HG03060 (cell line): Measurements from ENCODE around the gene CD300LG.

Experiments used
- ATAC-seq: cut with Tn5 transposase; IDR thresholded peaks from one replicate; pipeline ENCODE4 v1.9.1; 2021; ENCODE audit warnings: low read depth, moderate number of reproducible peaks; ENCODE audit not compliant: unreplicated experiment

CD300LG gene

DNA sequence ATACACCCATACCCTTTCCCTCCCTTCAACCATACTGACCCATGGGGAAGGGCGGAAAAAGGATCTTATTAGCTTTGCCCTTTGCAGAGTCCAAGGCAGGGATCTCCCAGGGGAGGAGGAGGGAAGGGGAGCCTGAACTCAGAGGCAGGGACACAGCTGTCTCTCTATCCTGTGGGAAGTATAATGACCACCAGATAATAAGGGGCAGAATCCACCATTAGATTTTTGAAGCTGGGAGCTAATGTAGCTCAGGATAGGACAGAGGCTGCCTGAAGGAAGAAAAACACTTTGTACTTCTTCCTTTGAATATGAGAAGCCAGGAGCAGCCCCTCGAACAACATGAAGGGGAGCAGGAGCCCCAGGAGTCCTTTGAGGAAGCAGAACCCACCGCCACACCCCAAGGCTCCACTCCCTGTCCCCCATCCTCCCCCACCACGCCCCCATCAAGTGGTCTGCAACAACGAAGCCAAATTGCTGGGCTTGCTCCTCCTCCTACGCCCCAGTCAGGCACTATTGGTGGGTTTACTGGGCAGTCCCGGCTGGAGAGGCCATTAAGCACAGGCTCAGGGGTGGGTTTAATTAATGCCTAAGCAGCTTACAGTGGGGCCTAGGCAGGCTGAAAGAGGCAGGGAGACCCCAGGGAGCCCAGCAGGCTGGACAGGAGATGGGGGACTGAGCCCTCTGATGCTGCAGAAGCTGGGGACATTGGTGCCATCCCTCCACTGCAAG, 55.0 kb downstream of the CD300LG start:
- no peak for ATAC-seq

DNA sequence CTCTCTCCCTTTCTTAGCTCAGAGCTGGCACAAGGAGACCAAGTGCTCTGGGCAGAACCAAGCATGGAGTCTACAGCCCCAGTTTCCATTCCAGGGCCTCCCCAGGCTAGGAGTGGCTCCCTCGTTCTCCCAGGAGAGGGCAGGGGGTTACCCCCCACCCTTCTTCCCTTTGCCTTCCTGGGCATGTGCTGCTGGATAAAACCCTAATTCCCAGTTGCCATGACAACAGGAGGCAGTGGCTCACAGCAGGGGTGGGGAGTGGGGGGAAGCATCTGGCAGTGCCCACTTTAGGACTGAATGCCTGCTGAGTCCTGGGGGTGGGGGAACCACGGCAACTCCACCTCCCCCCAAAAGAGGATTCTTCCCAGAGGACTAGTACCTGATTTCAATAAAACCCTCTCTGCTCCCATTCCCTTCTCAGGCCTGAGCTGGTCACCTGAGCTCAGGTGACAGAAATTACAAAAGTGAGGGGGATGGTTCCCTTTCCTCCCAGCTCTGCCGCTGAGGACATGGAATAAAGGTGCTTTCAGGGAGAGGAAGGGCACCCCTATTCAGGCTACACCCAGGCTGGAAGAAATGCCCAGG, 58.5 kb downstream of the CD300LG start:
- ATAC-seq = no peak

DNA sequence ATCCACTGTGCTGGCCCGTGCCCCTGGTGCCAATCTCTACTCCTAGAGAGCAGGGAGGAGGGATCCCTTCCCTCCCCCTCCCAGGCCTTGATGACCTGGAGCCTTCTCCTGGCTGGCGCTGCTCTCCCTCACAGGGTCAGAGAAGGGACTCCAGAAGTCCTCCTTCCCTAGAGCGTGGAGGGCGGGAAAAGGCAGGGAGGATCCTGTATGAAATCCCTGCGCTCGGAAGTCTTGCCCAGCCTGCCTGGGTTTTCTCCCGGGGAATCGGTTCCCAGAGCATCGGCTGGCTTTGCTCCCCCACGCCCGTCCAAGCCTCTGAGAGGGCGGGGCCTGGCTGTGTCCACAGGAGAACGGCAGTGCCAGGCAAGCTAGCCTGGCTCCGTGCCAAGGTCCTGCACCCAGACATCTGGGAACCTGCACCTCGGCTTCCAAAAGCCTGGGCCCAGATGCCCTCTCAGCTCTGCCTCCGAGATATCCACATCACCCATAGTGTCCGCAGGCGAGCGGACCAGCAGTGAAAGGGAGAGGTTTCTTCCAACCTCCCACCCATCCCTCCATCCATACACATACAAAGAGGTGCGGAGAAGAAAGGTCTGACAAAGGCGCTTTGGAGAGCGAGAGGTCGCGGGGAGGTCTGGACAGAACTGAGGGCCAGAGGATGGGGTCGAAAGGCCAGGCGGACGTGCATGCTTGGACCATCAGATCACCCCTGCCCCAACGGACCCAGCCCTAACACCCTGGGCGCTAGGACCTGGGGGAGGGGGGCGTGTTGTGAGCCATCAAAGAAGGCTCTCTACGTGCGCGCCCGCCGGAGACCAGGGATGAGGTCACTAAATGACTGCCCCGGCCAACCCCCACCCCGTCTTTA, 59.2 kb downstream of the CD300LG start:
- no peak for ATAC-seq

GRCh38 chr17:43906951-43907424, 60.0 kb downstream of the CD300LG start:
- ATAC-seq = no peak

DNA sequence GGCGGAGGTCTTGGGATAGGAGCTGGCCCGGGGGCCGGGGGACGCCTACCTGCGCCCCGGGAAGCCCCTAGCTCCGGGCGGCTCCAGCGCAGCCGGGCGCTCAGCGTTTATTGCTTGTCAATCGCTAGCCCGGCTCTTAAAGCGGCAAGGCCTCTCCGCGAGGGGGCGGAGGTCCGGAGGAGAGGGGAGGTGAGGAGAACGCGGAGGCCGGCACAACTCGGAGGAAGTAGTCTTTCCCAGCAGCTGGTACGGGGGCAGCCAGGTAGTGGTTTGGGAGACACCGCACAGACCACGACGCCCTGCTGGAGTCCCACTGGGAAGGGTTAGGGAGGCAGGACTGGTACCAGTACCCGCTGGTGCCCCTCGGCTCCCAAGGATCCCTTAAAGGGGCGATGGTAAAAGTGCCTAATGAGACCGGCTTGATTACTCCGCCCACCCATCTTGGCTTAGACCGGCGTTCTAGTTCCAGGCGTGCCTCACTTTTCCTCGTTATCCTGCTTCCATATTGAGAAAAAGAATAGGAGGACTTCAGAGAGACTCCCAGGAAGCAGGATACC, 60.5 kb downstream of the CD300LG start, which contains the start of gene MPP2:
Gene MPP2, minus strand, starts transcription at position 112 of the 557 bp plus-strand sequence. CDS start 3,076 bp downstream, outside the sequence.
- ATAC-seq = no peak

DNA sequence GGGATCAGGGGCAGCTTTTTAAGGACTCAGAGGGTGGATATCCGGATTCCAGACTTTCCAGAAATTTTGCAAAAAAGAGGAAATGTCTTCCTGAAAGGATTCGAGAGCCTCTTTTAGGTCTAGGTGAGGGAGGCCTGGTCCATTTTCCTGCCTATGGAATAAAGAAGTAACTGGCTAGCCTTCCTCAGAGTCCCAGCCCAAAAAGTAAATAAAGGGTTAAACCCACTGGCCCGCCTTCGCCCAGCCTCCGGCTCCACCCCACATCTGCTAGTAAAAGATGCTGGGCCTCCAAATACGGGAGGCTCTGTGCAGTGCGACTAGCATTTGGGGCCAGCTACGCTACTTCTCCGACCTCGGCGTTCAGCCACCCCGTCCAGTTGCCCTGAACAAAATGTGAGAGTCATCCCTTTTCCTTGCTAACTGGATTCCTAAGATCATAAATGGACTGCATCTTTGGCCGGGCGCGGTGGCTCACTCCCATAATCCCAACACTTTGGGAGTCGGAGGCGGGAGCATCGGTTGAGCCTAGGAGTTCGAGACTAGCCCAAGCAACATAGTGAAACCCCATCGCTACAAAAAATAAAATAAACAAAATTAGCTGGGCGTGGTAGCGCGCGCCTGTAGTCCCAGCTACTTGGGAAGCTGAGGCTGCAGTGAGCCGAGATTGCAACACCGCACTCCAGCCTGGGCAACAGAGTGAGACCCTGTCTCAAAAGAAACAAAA, 61.2 kb downstream of the CD300LG start:
- ATAC-seq = no peak

GRCh38 chr17:43909537-43910231, 62.7 kb downstream of the CD300LG start:
- no peak for ATAC-seq

- no peak for ATAC-seq
These were observed 64.9 kb downstream of the CD300LG start for GRCh38 chr17:43911904-43912303.

DNA sequence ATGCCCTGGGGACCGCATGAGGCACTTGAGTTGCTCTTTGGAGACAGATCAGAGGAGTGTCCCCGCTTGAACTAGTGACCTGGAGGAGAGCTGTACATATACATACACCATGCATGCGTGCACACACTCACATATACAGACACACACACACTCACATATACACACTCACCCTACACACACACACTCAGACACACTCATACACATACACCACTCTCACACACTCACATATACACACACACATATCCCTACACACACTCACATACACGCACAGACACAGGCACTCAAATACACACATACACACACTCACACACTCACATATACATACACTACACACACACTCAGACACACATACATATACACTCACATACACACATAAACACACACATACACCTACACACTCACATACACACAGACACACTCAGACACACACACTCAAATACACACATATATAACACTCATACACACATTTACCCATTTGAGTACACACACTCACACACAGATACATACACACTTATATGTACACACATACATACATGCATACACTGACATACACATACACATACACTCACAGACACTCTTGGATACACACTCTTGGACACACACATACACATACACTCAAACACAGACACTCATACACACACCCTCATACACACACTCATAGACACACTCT, 65.8 kb downstream of the CD300LG start:
- ATAC-seq = no peak
